Adrenal gland (tissue), 12 donors: ENCODE measurements around the gene HLA-DQA1. TPM values are rescaled to one million over a fixed set of nuclear protein-coding genes. Genes with fewer than 3 reads are reported as not detected.
"Not testable (repeated sequence)": the region's sequence is repeated elsewhere in the genome, so short reads cannot be mapped to it uniquely, and the experiment has no call there.

Experiments used
- DNase-seq, 7 donors: peaks; one replicate each; pipeline ENCODE4 v3.0.0-alpha.2; 2019 to 2020
- H3K27ac ChIP-seq, 5 donors: fragments of 200-600 bp; sonication (generic) in 4 of 5; 1 replicate in 3 of 5; 2 replicates in 2 of 5; pipeline versions ENCODE4 v1.5.1 to v1.8.0; 2016 to 2020; ENCODE audit warnings: mild to moderate bottlenecking in 1 of 5
- H3K27me3 ChIP-seq: fragments of 200-600 bp; 2 replicates; pipeline ENCODE4 v1.8.0; 2021
- H3K36me3 ChIP-seq, 2 donors: fragments of 200-600 bp; replicated peaks in 1 of 2; 1 replicate in 1 of 2; 2 replicates in 1 of 2; pipeline versions ENCODE4 v1.5.1 to v1.8.0; 2018 to 2022
- H3K4me1 ChIP-seq, 2 donors: fragments of 200-600 bp; replicated peaks in 1 of 2; 1 replicate in 1 of 2; 2 replicates in 1 of 2; pipeline versions ENCODE4 v1.5.1 to v1.8.0; 2018 to 2021
- H3K4me3 ChIP-seq, 4 donors: fragments of 200-600 bp; sonication (generic) in 3 of 4; one replicate each; pipeline ENCODE4 v1.5.1; 2016 to 2018
- H3K9me3 ChIP-seq, 3 donors: fragments of 200-600 bp; sonication (generic) in 1 of 3; replicated peaks in 1 of 3; 1 replicate in 2 of 3; 2 replicates in 1 of 3; pipeline versions ENCODE4 v1.5.1 to v1.8.0; 2016 to 2021
- POLR2A ChIP-seq, 2 donors: fragments of 450-650 bp; IDR thresholded peaks; one replicate each; pipeline ENCODE4 v1.6.1; 2017; ENCODE audit warnings: antibody characterized with exemption in 2 of 2, mild to moderate bottlenecking in 2 of 2, moderate library complexity in 1 of 2
- WGBS, 4 donors: extraction: QIAGEN DNeasy Blood & Tissue Kit in 2 of 4; methylation state at CpG; one replicate each; pipeline versions ENCODE4 v1.1.5 to v1.1.7; 2013 to 2017; 5-methylcytosine and 5-hydroxymethylcytosine counted together
- intact Hi-C, 2 donors: fragments of 100-400 bp; cut with DNase I; formaldehyde crosslinking; loops; one replicate each; pipeline versions ENCODE4 v1.14.1 to v1.15.0; 2022 to 2023
- polyA plus RNA-seq, 3 donors: library from polyadenylated mRNA; stranded (reverse); fragments of 200-250 nt in 2 of 3; fragments of 350-450 nt in 1 of 3; fragmentation: Illumina TruSeq in 1 of 3; extraction: RNeasy Lipid Tissue Mini Kit (QIAGEN cat#74804) in 1 of 3; gene quantifications; one replicate each; pipeline ENCODE4 v1.2.3, GENCODE V29; 2013 to 2014
- total RNA-seq, 9 donors: library from RNA; depleted of rRNA in 4 of 9; stranded (reverse); fragments of >200 nt in 4 of 9; fragments of 120-200 nt in 1 of 9; fragmentation: NEBNext Ultra II Directional in 1 of 9; extraction: Animal tissue kit (Norgen Biotek cat#: 25700) in 1 of 9; gene quantifications; one replicate each; pipeline versions ENCODE4 v1.1.0 to v1.2.4, GENCODE V29; 2013 to 2023
- TF ChIP-seq, protein P1 (sequence below), 6 experiments: fragments of 450-650 bp in 4 of 6; fragments of 200-600 bp in 2 of 6; sonication (generic) in 1 of 6; IDR thresholded peaks; 1 replicate in 5 of 6; 2 replicates in 1 of 6; pipeline versions ENCODE4 v1.5.1 to v1.8.0; 2016 to 2021; ENCODE audit warnings: antibody characterized with exemption in 6 of 6, mild to moderate bottlenecking in 2 of 6, moderate library complexity in 1 of 6
- donor health status: healthy with polysubstance abuse.
- donor health status: Bipolar disorder and iron deficiency.
- donor health status: DM: yes; HTN: yes; CAD: no.
- donor health status: DM: no; HTN: no; CAD: no.
- donor health status: DM: no; HTN: no; CAD: no.
- donor health status: DM: yes; HTN: yes; CAD: no.

HLA-DQA1 gene
- total and polyA plus RNA-seq, 12 donors = 0.22 to 135 (median 16.0) TPM

DNA sequence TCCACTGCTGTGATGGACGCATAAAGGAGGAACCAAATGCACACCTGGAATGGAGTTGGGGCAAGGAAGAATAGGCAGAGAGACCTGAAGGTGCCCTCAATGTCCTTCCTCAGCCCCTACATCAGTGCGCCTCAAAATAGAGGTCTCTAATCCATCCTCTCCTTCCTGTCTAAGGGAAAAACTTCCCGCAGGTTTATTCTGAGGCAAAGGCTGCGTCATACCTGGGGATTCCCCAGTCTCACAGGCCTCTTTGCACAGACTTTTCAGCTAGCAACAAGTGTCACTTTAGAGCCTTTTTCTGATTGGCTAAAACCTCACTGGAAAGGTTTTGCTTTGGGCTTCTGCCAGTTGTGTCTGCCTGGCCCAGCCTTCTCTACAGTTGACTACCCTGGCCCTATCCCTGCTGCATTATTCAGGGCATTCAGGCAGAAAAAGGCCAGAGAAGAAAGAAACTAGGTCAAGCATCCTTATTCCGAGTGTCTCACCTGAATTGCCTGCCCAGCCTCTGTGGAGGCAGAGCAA lies 31.1 kb downstream of the HLA-DQA1 start:
- no peak overlapping the region for H3K27ac ChIP-seq
- 18 to 33% (median 26%) methylated on average over 4 to 5 of the region's 5 CpGs for WGBS, 4 donors
- intact Hi-C loops = no loop called here
- peak; percentile 41 to 83 (median 69) for DNase-seq
- peak in 1 of 2 donors; percentile 15 for TF ChIP-seq POLR2A (IDR thresholded peaks at IDR 0.05)
- TF ChIP-seq, protein P1, sequence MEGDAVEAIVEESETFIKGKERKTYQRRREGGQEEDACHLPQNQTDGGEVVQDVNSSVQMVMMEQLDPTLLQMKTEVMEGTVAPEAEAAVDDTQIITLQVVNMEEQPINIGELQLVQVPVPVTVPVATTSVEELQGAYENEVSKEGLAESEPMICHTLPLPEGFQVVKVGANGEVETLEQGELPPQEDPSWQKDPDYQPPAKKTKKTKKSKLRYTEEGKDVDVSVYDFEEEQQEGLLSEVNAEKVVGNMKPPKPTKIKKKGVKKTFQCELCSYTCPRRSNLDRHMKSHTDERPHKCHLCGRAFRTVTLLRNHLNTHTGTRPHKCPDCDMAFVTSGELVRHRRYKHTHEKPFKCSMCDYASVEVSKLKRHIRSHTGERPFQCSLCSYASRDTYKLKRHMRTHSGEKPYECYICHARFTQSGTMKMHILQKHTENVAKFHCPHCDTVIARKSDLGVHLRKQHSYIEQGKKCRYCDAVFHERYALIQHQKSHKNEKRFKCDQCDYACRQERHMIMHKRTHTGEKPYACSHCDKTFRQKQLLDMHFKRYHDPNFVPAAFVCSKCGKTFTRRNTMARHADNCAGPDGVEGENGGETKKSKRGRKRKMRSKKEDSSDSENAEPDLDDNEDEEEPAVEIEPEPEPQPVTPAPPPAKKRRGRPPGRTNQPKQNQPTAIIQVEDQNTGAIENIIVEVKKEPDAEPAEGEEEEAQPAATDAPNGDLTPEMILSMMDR (IDR thresholded peaks at IDR 0.05) = no peak
- no peaks in the 10 kb centered on the region for H3K4me1 ChIP-seq
- H3K9me3 ChIP-seq = no peaks in the 10 kb centered on the region
- no peaks in the 10 kb centered on the region for H3K36me3 ChIP-seq
- no peak overlapping the region for H3K4me3 ChIP-seq
- H3K27me3 ChIP-seq = no peaks in the 10 kb centered on the region

DNA sequence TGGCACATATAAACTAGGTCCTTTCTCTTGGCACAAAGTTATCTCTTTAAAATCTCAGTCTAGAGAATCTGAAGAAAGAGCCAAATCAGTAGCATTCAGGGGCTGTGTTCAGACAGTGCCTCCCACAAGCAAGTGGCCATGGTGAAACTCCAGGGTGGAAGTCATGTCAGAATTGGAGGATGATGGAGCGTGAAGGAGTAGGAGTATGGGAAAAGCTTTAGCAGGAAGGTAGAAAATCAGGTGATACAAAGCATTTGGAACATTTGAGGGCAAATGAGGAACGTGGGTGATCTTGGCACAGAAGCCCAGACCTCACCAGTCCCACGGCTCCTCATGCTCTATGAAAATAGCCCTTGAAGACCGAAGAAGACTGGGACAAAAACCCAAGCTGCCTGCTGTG lies 32.0 kb downstream of the HLA-DQA1 start:
- H3K36me3 ChIP-seq = no peaks in the 10 kb centered on the region
- no peaks in the 10 kb centered on the region for H3K9me3 ChIP-seq
- intact Hi-C loops = no loop called here
- H3K27ac ChIP-seq = no peak overlapping the region
- no peak overlapping the region for H3K4me3 ChIP-seq
- TF ChIP-seq POLR2A (IDR thresholded peaks at IDR 0.05) = no peak
- TF ChIP-seq, protein P1 (IDR thresholded peaks at IDR 0.05) = no peak
- H3K4me1 ChIP-seq = no peaks in the 10 kb centered on the region
- no peak for DNase-seq
- no peaks in the 10 kb centered on the region for H3K27me3 ChIP-seq
- WGBS, 4 donors = 38 to 75% (median 71%) methylated on average over 4 of the region's 4 CpGs

DNA sequence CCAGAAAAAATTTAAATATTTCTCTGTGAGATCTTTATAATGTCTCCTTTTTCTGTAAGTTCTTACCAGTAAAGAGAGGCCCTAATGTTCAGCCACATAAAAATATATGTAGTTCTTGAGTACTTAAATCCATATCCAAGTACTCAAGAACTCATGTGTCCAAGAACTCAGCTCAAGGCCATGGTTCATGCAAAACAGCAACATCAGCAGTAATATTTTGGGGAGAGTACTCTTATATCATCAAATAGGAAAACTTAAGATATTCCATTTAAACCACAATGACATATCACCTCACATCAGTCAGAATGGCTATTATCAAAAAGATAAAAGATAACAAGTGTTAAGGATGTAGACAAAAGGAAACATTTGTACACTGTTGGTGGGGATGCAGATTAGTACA lies 32.7 kb downstream of the HLA-DQA1 start:
- no peaks in the 10 kb centered on the region for H3K9me3 ChIP-seq

DNA sequence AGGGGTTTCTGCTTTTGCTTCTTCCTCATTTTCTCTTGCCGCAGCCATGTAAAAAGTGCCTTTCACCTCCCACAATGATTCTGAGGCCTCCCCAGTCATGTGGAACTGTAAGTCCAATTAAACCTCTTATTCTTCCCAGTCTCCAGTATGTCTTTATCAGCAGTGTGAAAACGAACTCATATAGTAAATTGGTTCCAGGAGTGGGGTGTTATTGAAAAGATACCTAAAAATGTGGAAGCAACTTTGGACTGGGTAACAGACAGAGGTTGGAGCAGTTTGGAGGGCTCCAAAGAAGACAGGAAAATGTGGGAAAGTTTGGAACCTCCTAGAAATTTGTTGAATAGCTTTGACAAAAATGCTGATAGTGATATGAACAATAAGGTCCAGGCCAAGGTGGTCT lies 34.7 kb downstream of the HLA-DQA1 start:
- intact Hi-C loops, H3K36me3 ChIP-seq, H3K4me3 ChIP-seq, H3K27ac ChIP-seq, H3K27me3 ChIP-seq, DNase-seq, H3K9me3 ChIP-seq, H3K4me1 ChIP-seq: not testable (repeated sequence)
- WGBS, 4 donors = 47 to 71% (median 64%) methylated on average over 2 of the region's 2 CpGs

More for the DNA sequence above, 32.7 kb downstream of the HLA-DQA1 start:
- Histone ChIP-seq H3K4me1 (no peaks in the 10 kb centered on the region), H3K27ac (no peak overlapping the region), H3K36me3 (no peaks in the 10 kb centered on the region), H3K27me3 (no peaks in the 10 kb centered on the region), H3K4me3 (no peak overlapping the region)
- no peak for DNase-seq
- intact Hi-C loops = no loop called here
- TF ChIP-seq, protein P1 (IDR thresholded peaks at IDR 0.05) = no peak
- no peak for TF ChIP-seq POLR2A (IDR thresholded peaks at IDR 0.05)

DNA sequence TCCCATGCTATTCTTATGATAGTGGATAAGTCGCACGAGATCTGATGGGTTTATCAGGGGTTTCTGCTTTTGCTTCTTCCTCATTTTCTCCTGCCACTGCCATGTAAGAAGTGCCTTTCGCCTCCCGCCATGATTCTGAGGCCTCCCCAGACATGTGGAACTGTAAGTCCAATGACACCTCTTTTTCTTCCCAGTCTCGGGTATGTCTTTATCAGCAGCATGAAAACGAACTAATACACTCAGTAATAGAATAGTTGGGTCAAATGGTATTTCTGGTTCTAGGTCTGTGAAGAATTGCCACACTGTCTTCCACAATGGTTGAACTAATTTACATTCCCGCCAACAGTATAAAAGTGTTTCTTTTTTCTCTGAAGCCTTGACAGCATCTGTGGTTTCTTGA lies 36.9 kb downstream of the HLA-DQA1 start:
- intact Hi-C loops = not testable (repeated sequence)
- WGBS, 4 donors = 76 to 87% (median 83%) methylated on average over 6 to 7 of the region's 7 CpGs

More for the DNA sequence above, 36.9 kb downstream of the HLA-DQA1 start:
- H3K4me3 ChIP-seq, DNase-seq, H3K27ac ChIP-seq, H3K9me3 ChIP-seq, H3K4me1 ChIP-seq, H3K27me3 ChIP-seq, H3K36me3 ChIP-seq: not testable (repeated sequence)
